KMS-11 (cell line): ENCODE results near the gene TRIM34.

Source experiments
- H2AFZ ChIP-seq: fragments of 200-600 bp; sonication (generic); 2 replicates; pipeline ENCODE4 v1.6.1; 2016; ENCODE audit warnings: antibody characterized with exemption, mixed run types, low read depth
- H3K27ac ChIP-seq: fragments of 200-600 bp; sonication (generic); 2 replicates; pipeline ENCODE4 v1.6.1; 2016; ENCODE audit warnings: mild to moderate bottlenecking, mixed run types
- H3K27me3 ChIP-seq: fragments of 200-600 bp; sonication (generic); 2 replicates; pipeline ENCODE4 v1.6.1; 2017; ENCODE audit warnings: mild to moderate bottlenecking, low read depth, mixed run types, moderate library complexity; ENCODE audit not compliant: insufficient read depth
- H3K36me3 ChIP-seq: fragments of 200-600 bp; sonication (generic); 2 replicates; pipeline ENCODE4 v1.6.1; 2017; ENCODE audit warnings: mild to moderate bottlenecking, mixed run types; ENCODE audit not compliant: insufficient read depth
- H3K4me1 ChIP-seq: fragments of 200-600 bp; sonication (generic); 2 replicates; pipeline ENCODE4 v1.6.1; 2016; ENCODE audit warnings: mild to moderate bottlenecking, low read depth, mixed run types; ENCODE audit not compliant: poor library complexity, severe bottlenecking
- H3K4me2 ChIP-seq: fragments of 200-600 bp; sonication (generic); 2 replicates; pipeline ENCODE4 v1.7.0; 2016; ENCODE audit warnings: mild to moderate bottlenecking, mixed run types
- H3K4me3 ChIP-seq: fragments of 200-600 bp; sonication (generic); IDR thresholded peaks from 2 replicates; pipeline ENCODE4 v1.6.1; 2017; ENCODE audit warnings: low read depth, low read length, mixed read lengths; ENCODE audit not compliant: insufficient read depth
- H3K79me2 ChIP-seq: fragments of 200-600 bp; sonication (generic); 2 replicates; pipeline ENCODE4 v1.6.1; 2016; ENCODE audit warnings: low read depth, mixed run types; ENCODE audit not compliant: insufficient read depth
- H3K9ac ChIP-seq: fragments of 200-600 bp; sonication (generic); 2 replicates; pipeline ENCODE4 v1.6.1; 2016; ENCODE audit warnings: mild to moderate bottlenecking, mixed run types
- H4K20me1 ChIP-seq: fragments of 200-600 bp; sonication (generic); 2 replicates; pipeline ENCODE4 v1.6.1; 2016; ENCODE audit warnings: mild to moderate bottlenecking, mixed run types; ENCODE audit not compliant: insufficient read depth
- CTCF ChIP-seq: fragments of 200-600 bp; sonication (generic); conservative IDR thresholded peaks from 2 replicates; pipeline ENCODE4 v1.6.1; 2017; ENCODE audit warnings: low read depth, mild to moderate bottlenecking, antibody characterized with exemption, low read length, moderate library complexity, mixed read lengths

The TRIM34 gene

GRCh38 chr11:5624489-5625279 lies at the start of gene TRIM34:
Gene TRIM34, plus strand, starts transcription at chr11:5625001. Its CDS starts 7,331 bp downstream, at chr11:5632332.
- Histone ChIP-seq H3K4me2 (peak within 1 kb of the TSS; percentile 87), H4K20me1 (no peaks in the 10 kb centered on the region), H3K4me1 (peaks cover 15% of the 10 kb centered on the region), H3K79me2 (no peaks in the 10 kb centered on the region), H3K4me3 (no peak within 1 kb of the TSS), H3K27me3 (no peaks in the 10 kb centered on the region), H3K27ac (peak within 1 kb of the TSS; percentile 14; the same call in 1 of the 2 replicates), H3K36me3 (no peaks in the 10 kb centered on the region), H2AFZ (peak within 1 kb of the TSS; percentile 94), H3K9ac (peak within 1 kb of the TSS; percentile 35)
- no peak for TF ChIP-seq CTCF

- Histone ChIP-seq H3K27me3 (no peaks in the 10 kb centered on the region), H3K79me2 (no peaks in the 10 kb centered on the region), H3K4me2 (no peak overlapping the region), H3K4me1 (no peaks in the 10 kb centered on the region), H3K27ac (no peak overlapping the region), H4K20me1 (no peaks in the 10 kb centered on the region), H3K4me3 (no peak overlapping the region), H3K36me3 (no peaks in the 10 kb centered on the region), H2AFZ (no peak overlapping the region), H3K9ac (no peak overlapping the region)
- TF ChIP-seq CTCF = no peak
Measured at GRCh38 chr11:5575152-5575551, 49.6 kb upstream of the TRIM34 start.

- H2AFZ ChIP-seq = no peak overlapping the region
- no peaks in the 10 kb centered on the region for H4K20me1 ChIP-seq
- H3K4me3 ChIP-seq = no peak overlapping the region
- H3K9ac ChIP-seq = no peak overlapping the region
- no peak for TF ChIP-seq CTCF
- no peaks in the 10 kb centered on the region for H3K4me1 ChIP-seq
- no peak overlapping the region for H3K27ac ChIP-seq
- H3K79me2 ChIP-seq = no peaks in the 10 kb centered on the region
- H3K27me3 ChIP-seq = no peaks in the 10 kb centered on the region
- H3K36me3 ChIP-seq = no peaks in the 10 kb centered on the region
- no peak overlapping the region for H3K4me2 ChIP-seq
Measured at GRCh38 chr11:5577101-5577500, 47.7 kb upstream of the TRIM34 start.

- Histone ChIP-seq H3K4me2 (no peak within 1 kb of the TSS), H3K79me2 (no peaks in the 10 kb centered on the region), H4K20me1 (no peaks in the 10 kb centered on the region), H2AFZ (no peak within 1 kb of the TSS), H3K36me3 (no peaks in the 10 kb centered on the region), H3K27me3 (no peaks in the 10 kb centered on the region), H3K4me1 (no peaks in the 10 kb centered on the region), H3K27ac (no peak within 1 kb of the TSS), H3K9ac (no peak within 1 kb of the TSS), H3K4me3 (no peak within 1 kb of the TSS)
- no peak for TF ChIP-seq CTCF
Measured at GRCh38 chr11:5580577-5580976, 44.2 kb upstream of the TRIM34 start, which contains the start of gene OR52B6. Gene OR52B6, plus strand, starts transcription at chr11:5580877. Its CDS starts 0 bp downstream, at chr11:5580877.
